HFF-Myc (cell line): Measurements from ENCODE around the gene PARVB.

Experiments used
- DNase-seq: peaks from one replicate; pipeline ENCODE4 v3.0.0-alpha.2; 2011; ENCODE audit warnings: low read depth; ENCODE audit errors: extremely low read depth
- H3K4me3 ChIP-seq: replicated peaks from 2 replicates; pipeline ENCODE4 v1.5.1; 2011; ENCODE audit warnings: low read depth, mild to moderate bottlenecking, control low read depth, low read length
- CTCF ChIP-seq: IDR thresholded peaks from 2 replicates; pipeline ENCODE4 v1.5.1; 2012; ENCODE audit warnings: mild to moderate bottlenecking, low read depth, low read length, control low read depth; ENCODE audit errors: missing control alignments

The PARVB gene

GRCh38 chr22:44158816-44159215 lies 134.7 kb downstream of the PARVB start:
- no peak overlapping the region for H3K4me3 ChIP-seq

GRCh38 chr22:44159221-44159620 lies 135.1 kb downstream of the PARVB start:
- DNase-seq: no peak
- TF ChIP-seq CTCF: no peak
- H3K4me3 ChIP-seq: no peak overlapping the region

More at GRCh38 chr22:44158816-44159215, 134.7 kb downstream of the PARVB start:
- no peak for DNase-seq
- TF ChIP-seq CTCF: no peak

- TF ChIP-seq CTCF: no peak
- no peak overlapping the region for H3K4me3 ChIP-seq
- no peak for DNase-seq
Measured at GRCh38 chr22:44159811-44160210, 135.7 kb downstream of the PARVB start.

- no peak for DNase-seq
- no peak overlapping the region for H3K4me3 ChIP-seq
- no peak for TF ChIP-seq CTCF
Measured at GRCh38 chr22:44160421-44160820, 136.3 kb downstream of the PARVB start.

DNA sequence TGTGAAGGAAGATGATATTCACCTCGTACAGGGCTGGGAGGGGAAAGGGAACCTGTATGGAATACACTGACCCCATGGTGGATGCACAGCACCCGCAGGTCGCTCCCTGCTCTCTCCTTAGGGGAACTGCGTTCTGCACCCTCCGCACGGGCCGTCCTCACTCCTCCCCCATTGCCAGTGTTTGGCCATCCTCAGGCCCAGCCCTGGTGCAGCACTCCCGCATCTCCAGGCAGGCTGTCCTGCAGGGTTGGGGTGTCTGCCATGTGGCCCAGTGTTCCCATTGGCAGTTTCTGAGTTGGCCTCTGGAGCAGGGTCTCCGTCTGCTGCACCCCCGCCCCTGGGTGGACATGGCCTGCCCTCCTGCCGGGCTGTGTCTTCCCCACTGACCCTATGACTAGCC lies 137.6 kb downstream of the PARVB start:
- TF ChIP-seq CTCF: no peak
- no peak overlapping the region for H3K4me3 ChIP-seq
- DNase-seq: no peak

DNA sequence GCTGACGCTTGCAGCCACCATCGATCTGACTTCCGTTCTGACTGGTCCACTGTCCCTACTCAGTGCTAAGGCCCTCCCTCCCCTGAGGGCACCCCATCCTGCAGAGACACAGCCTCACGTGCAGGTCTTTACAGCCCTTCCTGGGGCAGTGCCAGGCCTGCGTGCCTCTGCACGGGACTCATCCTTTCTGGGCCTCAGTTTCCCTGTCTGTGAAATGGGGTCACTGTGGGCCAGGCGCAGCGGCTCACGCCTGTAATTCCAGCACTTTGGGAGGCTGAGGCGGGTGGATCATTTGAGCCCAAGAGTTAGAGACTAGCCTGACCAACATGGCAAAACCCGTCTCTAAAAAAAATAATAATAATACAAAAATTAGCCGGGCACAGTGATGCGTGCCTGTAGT lies 138.9 kb downstream of the PARVB start:
- no peak overlapping the region for H3K4me3 ChIP-seq
- DNase-seq: no peak
- TF ChIP-seq CTCF: no peak

DNA sequence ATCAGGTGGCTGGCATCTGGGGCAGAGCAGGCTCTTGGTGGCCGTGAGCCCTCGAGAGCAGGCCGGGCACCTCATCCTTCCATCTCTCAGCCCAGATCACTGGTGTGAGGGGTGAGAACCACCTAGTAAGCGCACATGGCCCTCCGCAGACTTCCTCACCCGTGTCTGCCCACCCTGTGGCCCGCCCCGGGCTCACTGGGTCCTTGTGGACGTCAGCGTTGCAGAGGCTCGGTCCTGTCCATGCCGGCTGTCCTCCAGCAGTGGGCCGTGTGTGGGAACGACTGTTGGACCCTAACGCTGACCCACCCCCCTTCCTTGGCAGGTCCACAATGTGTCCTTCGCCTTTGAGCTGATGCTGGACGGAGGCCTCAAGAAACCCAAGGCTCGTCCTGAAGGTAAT lies 139.4 kb downstream of the PARVB start:
- TF ChIP-seq CTCF: no peak
- no peak for DNase-seq
- no peak overlapping the region for H3K4me3 ChIP-seq
